PC-9 (cell line): ENCODE measurements around the gene RNF225. TPM values are rescaled to one million over a fixed set of nuclear protein-coding genes. Genes with fewer than 3 reads are reported as not detected.

Source experiments
- BruUV-seq: library from RNA; stranded (reverse); fragments of 400-500 nt; replicated peaks from 2 replicates; lab custom pipeline; 2021; lab: Mats Ljungman, UMichigan
- CTCF ChIA-PET: fragments of 300-600 bp; sonication (Branson Sonifier 250); formaldehyde crosslinking; loops from one replicate; lab custom pipeline; 2022; ENCODE audit warnings: antibody characterized with exemption; lab: Charles Lee
- POLR2A ChIA-PET: fragments of 300-600 bp; sonication (Branson Sonifier 250); formaldehyde crosslinking; loops from one replicate; lab custom pipeline; 2022; ENCODE audit warnings: antibody characterized with exemption; ENCODE audit not compliant: unreplicated experiment; lab: Charles Lee
- DNase-seq, 2 experiments: peaks; one replicate each; pipeline versions ENCODE4 v3.0.0 to v3.0.0-alpha.2; 2015 to 2022; ENCODE audit warnings: mixed read lengths in 1 of 2
- H2AFZ ChIP-seq: fragments of 200-600 bp; sonication (generic); 2 replicates; pipeline ENCODE4 v1.8.1; 2017; ENCODE audit warnings: antibody characterized with exemption
- H3F3A ChIP-seq: fragments of 200-600 bp; sonication (generic); 2 replicates; pipeline ENCODE4 v1.8.1; 2017; ENCODE audit warnings: antibody characterized with exemption, mild to moderate bottlenecking, low read depth; ENCODE audit not compliant: insufficient read depth
- H3K27ac ChIP-seq: fragments of 200-600 bp; sonication (generic); 2 replicates; pipeline ENCODE4 v1.6.1; 2016; ENCODE audit warnings: mixed run types
- H3K27me3 ChIP-seq: fragments of 200-600 bp; sonication (generic); 2 replicates; pipeline ENCODE4 v1.6.1; 2016; ENCODE audit warnings: low read depth, mixed run types; ENCODE audit not compliant: insufficient read depth
- H3K36me3 ChIP-seq: fragments of 200-600 bp; sonication (generic); 2 replicates; pipeline ENCODE4 v1.6.1; 2016; ENCODE audit warnings: low read depth, mixed run types
- H3K4me1 ChIP-seq: fragments of 200-600 bp; sonication (generic); replicated peaks from 2 replicates; pipeline ENCODE4 v1.6.1; 2016; ENCODE audit warnings: mixed run types; ENCODE audit not compliant: insufficient read depth
- H3K4me2 ChIP-seq: fragments of 200-600 bp; sonication (generic); 2 replicates; pipeline ENCODE4 v1.6.1; 2017; ENCODE audit warnings: mixed run types
- H3K4me3 ChIP-seq: fragments of 200-600 bp; sonication (generic); 2 replicates; pipeline ENCODE4 v1.6.1; 2016; ENCODE audit warnings: mixed run types
- H3K79me2 ChIP-seq: fragments of 200-600 bp; sonication (generic); 2 replicates; pipeline ENCODE4 v1.6.1; 2017; ENCODE audit warnings: low read depth, mixed run types
- H3K9me2 ChIP-seq: fragments of 200-600 bp; sonication (generic); 2 replicates; pipeline ENCODE4 v1.8.1; 2017; ENCODE audit warnings: mild to moderate bottlenecking; ENCODE audit not compliant: insufficient read depth
- H3K9me3 ChIP-seq: fragments of 200-600 bp; sonication (generic); 2 replicates; pipeline ENCODE4 v1.8.1; 2016; ENCODE audit warnings: low read depth; ENCODE audit not compliant: insufficient read depth
- H4K20me1 ChIP-seq: fragments of 200-600 bp; sonication (generic); 2 replicates; pipeline ENCODE4 v1.8.1; 2017; ENCODE audit not compliant: insufficient read depth
- EZH2 ChIP-seq: fragments of 200-600 bp; sonication (generic); IDR thresholded peaks from 2 replicates; pipeline ENCODE4 v1.8.0; 2017; ENCODE audit warnings: antibody characterized with exemption, low read depth
- intact Hi-C: fragments of 100-400 bp; cut with micrococcal nuclease; formaldehyde crosslinking; loops from one replicate; pipeline ENCODE4 v1.10.0; 2022; ENCODE audit not compliant: unreplicated experiment
- total RNA-seq: library from RNA; stranded (reverse); gene quantifications from 2 replicates; pipeline ENCODE4 v1.2.3, GENCODE V29; 2021
- TF ChIP-seq, protein P1 (sequence below): fragments of 200-600 bp; sonication (generic); conservative IDR thresholded peaks from 2 replicates; pipeline ENCODE4 v1.6.1; 2017; ENCODE audit warnings: mixed run types, antibody characterized with exemption, mild to moderate bottlenecking, moderate library complexity

The RNF225 gene
- total RNA-seq, 1 experiment from 2014 or later: 0.61 TPM

DNA sequence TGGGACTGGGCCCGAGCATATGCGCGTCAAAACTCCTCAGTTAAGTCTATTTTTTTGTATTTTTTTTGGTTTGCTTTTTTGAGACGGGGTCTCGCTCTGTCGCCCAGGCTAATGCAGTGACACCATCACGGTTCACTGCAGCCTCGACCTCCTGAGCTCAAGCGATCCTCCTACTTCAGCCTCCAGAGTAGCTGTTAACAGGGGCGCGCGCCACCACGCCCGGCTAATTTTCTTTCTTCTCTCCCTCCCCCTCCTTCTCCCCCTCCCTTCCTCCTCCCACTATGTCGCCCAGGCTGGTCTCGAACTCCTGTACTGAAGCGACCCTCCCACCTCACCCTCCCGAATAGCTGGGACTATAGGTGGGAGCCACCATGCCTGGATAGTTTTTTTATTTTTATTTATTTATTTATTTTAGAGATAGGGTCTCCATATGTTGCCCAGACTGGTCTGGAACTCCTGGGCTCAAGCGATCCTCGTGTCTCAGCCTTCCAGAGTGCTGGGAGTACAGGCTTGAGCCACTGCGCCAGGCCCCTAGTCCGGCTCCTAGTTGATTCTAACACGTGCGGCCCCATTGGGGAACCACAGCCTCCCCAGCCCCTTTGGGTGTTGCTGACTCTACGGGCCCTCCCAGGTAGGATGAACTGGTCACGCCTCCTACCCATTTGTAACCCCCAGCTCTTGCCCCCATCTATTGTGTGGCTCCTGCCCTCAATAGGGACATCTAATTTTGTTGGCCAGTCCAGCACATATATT, 13.8 kb upstream of the RNF225 start:
- no peaks in the 10 kb centered on the region for H3K27me3 ChIP-seq
- peak overlapping the region; percentile 77 for H2AFZ ChIP-seq

DNA sequence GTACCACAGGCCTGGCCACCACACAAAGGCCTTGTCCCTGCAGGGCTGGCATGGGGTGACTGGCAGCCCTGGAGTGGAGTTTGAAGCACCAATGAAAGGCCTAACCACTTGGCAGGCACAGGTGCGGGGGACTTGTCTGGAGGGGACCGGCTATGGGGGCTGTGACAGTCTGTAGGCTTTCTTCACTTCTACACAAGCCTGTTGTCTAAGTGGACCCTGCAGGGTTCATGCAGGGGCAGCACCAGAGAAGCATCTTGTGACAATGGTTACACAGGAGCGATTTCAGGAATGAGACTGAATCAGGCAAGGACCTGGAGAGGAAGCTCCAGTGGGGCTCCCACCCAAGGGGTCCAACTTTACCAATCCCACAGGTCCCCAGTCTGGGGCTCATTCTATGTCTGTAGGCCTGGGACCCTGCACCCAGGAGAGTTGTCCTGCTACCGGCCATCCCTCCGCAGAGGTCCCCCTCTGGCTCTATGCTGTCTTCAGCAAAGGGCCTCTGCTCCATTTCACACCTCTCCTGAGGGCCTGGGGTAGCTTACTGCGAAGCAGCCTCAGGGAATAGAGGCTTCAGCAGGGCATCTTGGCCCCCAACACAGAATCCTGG, 12.4 kb upstream of the RNF225 start:
- DNase-seq: no peak
- H3K9me2 ChIP-seq: no peaks in the 10 kb centered on the region
- H3K27ac ChIP-seq: no peak overlapping the region
- H3K79me2 ChIP-seq: peaks cover 39% of the 10 kb centered on the region
- POLR2A ChIA-PET: no interaction called here
- CTCF ChIA-PET: no interaction called here
- TF ChIP-seq, protein P1, sequence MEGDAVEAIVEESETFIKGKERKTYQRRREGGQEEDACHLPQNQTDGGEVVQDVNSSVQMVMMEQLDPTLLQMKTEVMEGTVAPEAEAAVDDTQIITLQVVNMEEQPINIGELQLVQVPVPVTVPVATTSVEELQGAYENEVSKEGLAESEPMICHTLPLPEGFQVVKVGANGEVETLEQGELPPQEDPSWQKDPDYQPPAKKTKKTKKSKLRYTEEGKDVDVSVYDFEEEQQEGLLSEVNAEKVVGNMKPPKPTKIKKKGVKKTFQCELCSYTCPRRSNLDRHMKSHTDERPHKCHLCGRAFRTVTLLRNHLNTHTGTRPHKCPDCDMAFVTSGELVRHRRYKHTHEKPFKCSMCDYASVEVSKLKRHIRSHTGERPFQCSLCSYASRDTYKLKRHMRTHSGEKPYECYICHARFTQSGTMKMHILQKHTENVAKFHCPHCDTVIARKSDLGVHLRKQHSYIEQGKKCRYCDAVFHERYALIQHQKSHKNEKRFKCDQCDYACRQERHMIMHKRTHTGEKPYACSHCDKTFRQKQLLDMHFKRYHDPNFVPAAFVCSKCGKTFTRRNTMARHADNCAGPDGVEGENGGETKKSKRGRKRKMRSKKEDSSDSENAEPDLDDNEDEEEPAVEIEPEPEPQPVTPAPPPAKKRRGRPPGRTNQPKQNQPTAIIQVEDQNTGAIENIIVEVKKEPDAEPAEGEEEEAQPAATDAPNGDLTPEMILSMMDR: no peak
- TF ChIP-seq EZH2: no peak
- H2AFZ ChIP-seq: no peak overlapping the region
- H3K4me3 ChIP-seq: no peak overlapping the region
- H3K4me2 ChIP-seq: no peak overlapping the region
- no peaks in the 10 kb centered on the region for H3K27me3 ChIP-seq
- H3K36me3 ChIP-seq: no peaks in the 10 kb centered on the region
- no TSS peak for BruUV-seq
- H4K20me1 ChIP-seq: peaks cover 6% of the 10 kb centered on the region
- intact Hi-C loops: loop anchor here (5.0 kb wide), 1 partner anchor 94 kb away; the partner anchor contains the start of gene ZNF446
- no peaks in the 10 kb centered on the region for H3K9me3 ChIP-seq
- peaks cover 14% of the 10 kb centered on the region for H3K4me1 ChIP-seq
- H3F3A ChIP-seq: no peaks in the 10 kb centered on the region

More for the DNA sequence above, 13.8 kb upstream of the RNF225 start:
- H3K4me3 ChIP-seq: peak overlapping the region; percentile 92
- no TSS peak for BruUV-seq
- intact Hi-C loops: loop anchor here (1.0 to 5.0 kb wide), 5 partner anchors 13 to 96 kb away; partner anchors contain the start of genes RNF225, ZNF446, ZNF497 and ZNF584
- no peaks in the 10 kb centered on the region for H3K9me3 ChIP-seq
- no peak for TF ChIP-seq EZH2
- TF ChIP-seq, protein P1: no peak
- H3K27ac ChIP-seq: no peak overlapping the region
- CTCF ChIA-PET: no interaction called here
- H3K9me2 ChIP-seq: no peaks in the 10 kb centered on the region
- DNase-seq: no peak
- H3K4me1 ChIP-seq: peaks cover 12% of the 10 kb centered on the region
- no peaks in the 10 kb centered on the region for H3F3A ChIP-seq
- POLR2A ChIA-PET: interaction anchor here (0.6 to 1.3 kb wide), 2 partner anchors 11 to 19 kb away, joined by 3 to 4 read pairs; partner anchors contain the start of gene ZNF497
- no peaks in the 10 kb centered on the region for H3K36me3 ChIP-seq
- H3K79me2 ChIP-seq: peaks cover 28% of the 10 kb centered on the region
- no peaks in the 10 kb centered on the region for H4K20me1 ChIP-seq
- H3K4me2 ChIP-seq: peak overlapping the region; percentile 76

DNA sequence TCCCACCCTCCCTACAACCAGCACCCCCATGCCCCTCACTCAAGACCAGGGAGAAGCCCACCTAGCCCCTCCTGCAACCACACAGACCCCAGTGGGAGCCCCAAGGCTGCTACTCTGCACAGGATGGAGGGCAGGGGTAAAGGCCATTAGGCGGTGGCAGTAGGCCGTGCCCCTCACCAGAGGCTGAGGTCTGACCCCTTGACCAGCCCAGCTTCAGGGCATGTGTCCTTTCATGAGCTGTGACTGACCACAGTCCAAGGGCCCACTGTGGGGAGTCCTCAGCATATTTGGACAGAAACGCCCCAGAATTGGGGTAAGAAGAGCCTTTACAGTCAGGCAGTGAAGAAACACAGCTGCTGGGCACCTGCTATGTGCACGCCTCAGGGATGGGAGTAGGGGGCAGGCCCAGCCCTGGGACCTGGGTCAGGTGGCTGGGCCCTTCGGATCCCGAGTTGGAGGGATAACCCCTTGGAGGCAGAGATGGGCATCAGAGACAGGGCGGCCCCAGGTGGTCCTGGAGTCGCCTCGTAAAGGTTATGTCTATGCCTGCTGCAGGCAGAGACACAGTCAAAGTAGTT, 10.1 kb upstream of the RNF225 start:
- DNase-seq: peak in 1 of 2 experiments; percentile 20
- intact Hi-C loops: no loop called here
- ChIA-PET POLR2A (no interaction called here), CTCF (no interaction called here)
- TF ChIP-seq, protein P1: no peak
- no peak for TF ChIP-seq EZH2
- Histone ChIP-seq H3K9me3 (no peaks in the 10 kb centered on the region), H3K9me2 (no peaks in the 10 kb centered on the region), H3K4me3 (peak overlapping the region; percentile 93), H3K4me2 (peak overlapping the region; percentile 77), H2AFZ (no peak overlapping the region), H3K4me1 (peaks cover 22% of the 10 kb centered on the region), H3F3A (peaks cover 8% of the 10 kb centered on the region; the same call in 1 of the 2 replicates), H3K27me3 (no peaks in the 10 kb centered on the region), H3K36me3 (no peaks in the 10 kb centered on the region), H3K79me2 (peaks cover 60% of the 10 kb centered on the region), H4K20me1 (peaks cover 7% of the 10 kb centered on the region), H3K27ac (peak overlapping the region; percentile 95)
- BruUV-seq: no TSS peak
